ENCODE data around the gene CD40. TPM values are rescaled to one million over a fixed set of nuclear protein-coding genes. Genes with fewer than 3 reads are reported as not detected.

CD40 gene
- total RNA-seq, 1 experiment from 2014 or later, result 13.6 TPM

DNA sequence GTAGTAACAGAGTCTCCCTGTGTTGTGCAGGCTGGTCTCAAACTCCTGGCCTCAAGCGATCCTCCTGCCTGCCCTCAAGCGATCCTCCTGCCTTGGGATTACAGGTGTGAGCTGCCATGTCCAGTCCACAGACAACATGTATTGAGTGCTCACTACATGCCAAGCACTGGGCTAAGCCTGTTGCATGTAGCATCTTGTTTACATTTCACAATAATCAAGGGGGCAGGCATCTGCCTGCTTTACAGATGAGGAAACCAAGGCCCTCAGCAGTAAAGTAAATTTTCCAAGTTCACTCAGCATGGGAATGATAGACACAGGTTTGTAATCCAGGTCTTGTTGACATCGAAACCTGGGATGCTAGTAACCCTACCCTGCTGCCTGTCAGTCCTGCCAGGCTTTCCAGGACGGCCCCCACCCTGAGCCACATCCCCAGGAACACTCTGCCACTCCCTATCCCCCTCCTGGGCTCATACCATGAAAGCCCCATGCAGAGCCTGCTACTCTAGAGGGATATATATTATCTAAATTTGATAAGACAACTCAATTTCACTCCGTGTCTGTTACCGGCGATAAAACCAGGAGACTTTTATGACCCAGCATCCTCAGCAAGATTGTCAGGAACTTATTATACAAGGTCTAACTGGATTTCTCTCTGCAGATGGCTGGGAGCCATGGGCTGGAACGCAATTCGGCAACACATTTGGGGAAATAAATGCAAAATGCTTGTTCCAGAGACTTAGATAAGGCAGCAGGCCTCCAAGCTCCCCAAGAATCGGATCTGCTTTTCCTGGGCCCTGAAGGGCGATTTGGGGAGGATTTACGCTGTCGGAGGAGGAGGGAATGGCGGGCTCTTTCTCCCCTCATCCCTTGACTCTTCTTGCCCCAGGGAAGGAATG, 30.4 kb downstream of the CD40 start:
- POLR2A ChIA-PET (ENCODE audit: unreplicated experiment), result no interaction called here

DNA sequence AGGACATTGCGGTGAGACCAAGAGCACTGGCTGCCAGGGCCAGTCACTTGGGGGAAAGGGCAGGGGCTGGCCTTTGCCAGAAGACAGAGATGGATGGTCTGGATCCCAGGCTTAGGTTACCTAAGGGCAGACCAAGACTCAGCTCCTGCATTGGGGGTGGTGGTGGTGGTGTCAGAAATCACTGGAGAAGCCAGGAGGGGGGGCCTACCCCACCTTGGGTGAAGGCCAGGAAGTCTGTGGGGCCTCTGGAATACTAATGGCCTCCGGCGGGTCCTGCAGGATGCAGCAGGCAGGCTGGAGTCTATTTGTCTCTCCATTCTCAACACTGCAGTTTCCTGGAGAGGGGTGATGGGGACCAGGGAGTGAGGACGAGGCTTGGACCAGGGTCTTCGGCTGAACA, 32.8 kb downstream of the CD40 start:
- CTCF ChIA-PET, result no interaction called here
- Histone ChIP-seq H3K36me3 (ENCODE audit: low read depth) (no peaks in the 10 kb centered on the region), H3K9me2 (ENCODE audit: insufficient read depth) (no peaks in the 10 kb centered on the region), H3K4me1 (replicated peaks; ENCODE audit: insufficient read depth) (no peaks in the 10 kb centered on the region), H3K79me2 (ENCODE audit: low read depth) (no peaks in the 10 kb centered on the region), H3K27ac (no peak overlapping the region), H3K4me2 (no peak overlapping the region), H3F3A (ENCODE audit: insufficient read depth, low read depth) (no peaks in the 10 kb centered on the region), H4K20me1 (ENCODE audit: insufficient read depth) (no peaks in the 10 kb centered on the region; the same call in 1 of the 2 replicates), H3K9me3 (ENCODE audit: insufficient read depth, low read depth) (no peaks in the 10 kb centered on the region), H2AFZ (no peak overlapping the region), H3K27me3 (ENCODE audit: insufficient read depth, low read depth) (peaks cover 98% of the 10 kb centered on the region), H3K4me3 (no peak overlapping the region)
- intact Hi-C loops (cut with micrococcal nuclease; ENCODE audit: unreplicated experiment), result no loop called here
- POLR2A ChIA-PET (ENCODE audit: unreplicated experiment), result no interaction called here
- no TSS peak for BruUV-seq (replicated peaks)
- TF ChIP-seq, protein P1, sequence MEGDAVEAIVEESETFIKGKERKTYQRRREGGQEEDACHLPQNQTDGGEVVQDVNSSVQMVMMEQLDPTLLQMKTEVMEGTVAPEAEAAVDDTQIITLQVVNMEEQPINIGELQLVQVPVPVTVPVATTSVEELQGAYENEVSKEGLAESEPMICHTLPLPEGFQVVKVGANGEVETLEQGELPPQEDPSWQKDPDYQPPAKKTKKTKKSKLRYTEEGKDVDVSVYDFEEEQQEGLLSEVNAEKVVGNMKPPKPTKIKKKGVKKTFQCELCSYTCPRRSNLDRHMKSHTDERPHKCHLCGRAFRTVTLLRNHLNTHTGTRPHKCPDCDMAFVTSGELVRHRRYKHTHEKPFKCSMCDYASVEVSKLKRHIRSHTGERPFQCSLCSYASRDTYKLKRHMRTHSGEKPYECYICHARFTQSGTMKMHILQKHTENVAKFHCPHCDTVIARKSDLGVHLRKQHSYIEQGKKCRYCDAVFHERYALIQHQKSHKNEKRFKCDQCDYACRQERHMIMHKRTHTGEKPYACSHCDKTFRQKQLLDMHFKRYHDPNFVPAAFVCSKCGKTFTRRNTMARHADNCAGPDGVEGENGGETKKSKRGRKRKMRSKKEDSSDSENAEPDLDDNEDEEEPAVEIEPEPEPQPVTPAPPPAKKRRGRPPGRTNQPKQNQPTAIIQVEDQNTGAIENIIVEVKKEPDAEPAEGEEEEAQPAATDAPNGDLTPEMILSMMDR (conservative IDR thresholded peaks at IDR 0.05), result no peak
- no peak for TF ChIP-seq EZH2 (IDR thresholded peaks at IDR 0.05; ENCODE audit: low read depth)
- DNase-seq, result no peak

More for the DNA sequence above, 30.4 kb downstream of the CD40 start:
- no peak overlapping the region for H3K4me2 ChIP-seq
- H3K9me3 ChIP-seq (ENCODE audit: insufficient read depth, low read depth), result no peaks in the 10 kb centered on the region
- H2AFZ ChIP-seq, result no peak overlapping the region
- no peaks in the 10 kb centered on the region for H3K4me1 ChIP-seq (replicated peaks; ENCODE audit: insufficient read depth)
- no peak for DNase-seq
- no peaks in the 10 kb centered on the region for H4K20me1 ChIP-seq (ENCODE audit: insufficient read depth)
- no peak overlapping the region for H3K4me3 ChIP-seq
- BruUV-seq (replicated peaks), result no TSS peak
- CTCF ChIA-PET, result interaction anchor here (0.6 kb wide), 1 partner anchor 121 kb away, joined by 18 read pairs; no protein-coding TSS in a partner anchor
- TF ChIP-seq, protein P1 (conservative IDR thresholded peaks at IDR 0.05), result no peak
- no peak for TF ChIP-seq EZH2 (IDR thresholded peaks at IDR 0.05; ENCODE audit: low read depth)
- intact Hi-C loops (cut with micrococcal nuclease; ENCODE audit: unreplicated experiment), result no loop called here
- H3K27me3 ChIP-seq (ENCODE audit: insufficient read depth, low read depth), result peaks cover 98% of the 10 kb centered on the region
- H3K79me2 ChIP-seq (ENCODE audit: low read depth), result no peaks in the 10 kb centered on the region
- no peaks in the 10 kb centered on the region for H3K36me3 ChIP-seq (ENCODE audit: low read depth)
- no peak overlapping the region for H3K27ac ChIP-seq
- H3F3A ChIP-seq (ENCODE audit: insufficient read depth, low read depth), result no peaks in the 10 kb centered on the region
- H3K9me2 ChIP-seq (ENCODE audit: insufficient read depth), result no peaks in the 10 kb centered on the region

DNA sequence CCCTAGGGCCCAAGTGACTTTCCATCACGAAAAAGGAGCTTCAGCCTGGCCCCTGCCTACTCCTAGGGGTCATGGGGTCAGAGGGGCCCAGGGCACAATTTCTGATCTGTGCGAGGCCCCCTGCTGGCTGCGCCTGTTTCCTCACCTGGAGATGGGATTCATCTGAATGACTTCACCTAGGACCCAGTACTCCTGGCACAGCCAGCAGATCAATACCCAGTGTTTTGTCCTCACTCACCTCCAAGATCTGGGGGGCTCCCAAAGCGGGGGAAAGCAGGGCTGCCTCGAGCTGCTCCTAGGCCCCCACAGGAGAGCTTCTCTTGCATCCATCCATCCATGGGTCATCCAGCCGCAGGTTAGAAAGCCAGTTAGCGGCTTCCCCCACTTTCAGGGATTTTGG, 33.8 kb downstream of the CD40 start:
- intact Hi-C loops (cut with micrococcal nuclease; ENCODE audit: unreplicated experiment), result no loop called here
- H3F3A ChIP-seq (ENCODE audit: insufficient read depth, low read depth), result no peaks in the 10 kb centered on the region
- H3K9me3 ChIP-seq (ENCODE audit: insufficient read depth, low read depth), result no peaks in the 10 kb centered on the region
- TF ChIP-seq, protein P1 (conservative IDR thresholded peaks at IDR 0.05), result peak; percentile 74
- TF ChIP-seq EZH2 (IDR thresholded peaks at IDR 0.05; ENCODE audit: low read depth), result no peak
- H3K4me3 ChIP-seq, result no peak overlapping the region
- H3K4me2 ChIP-seq, result no peak overlapping the region
- DNase-seq, result peak in 1 of 2 experiments; percentile 18
- no TSS peak for BruUV-seq (replicated peaks)
- ChIA-PET CTCF (no interaction called here), POLR2A (ENCODE audit: unreplicated experiment) (no interaction called here)
- no peaks in the 10 kb centered on the region for H3K9me2 ChIP-seq (ENCODE audit: insufficient read depth)
- no peaks in the 10 kb centered on the region; the same call in 1 of the 2 replicates for H4K20me1 ChIP-seq (ENCODE audit: insufficient read depth)
- H3K4me1 ChIP-seq (replicated peaks; ENCODE audit: insufficient read depth), result no peaks in the 10 kb centered on the region
- no peaks in the 10 kb centered on the region for H3K79me2 ChIP-seq (ENCODE audit: low read depth)
- no peak overlapping the region for H2AFZ ChIP-seq
- peaks cover 95% of the 10 kb centered on the region for H3K27me3 ChIP-seq (ENCODE audit: insufficient read depth, low read depth)
- no peak overlapping the region for H3K27ac ChIP-seq
- no peaks in the 10 kb centered on the region for H3K36me3 ChIP-seq (ENCODE audit: low read depth)

Measured in PC-9 (cell line).